Left ventricle myocardium inferior (tissue), 1 donor: Measurements from ENCODE around the gene DGKQ. TPM values are rescaled to one million over a fixed set of nuclear protein-coding genes. Genes with fewer than 3 reads are reported as not detected.
A peak's percentile ranks its signal among the peaks of the same experiment; 100 is the strongest.
"Not testable (repeated sequence)": the region's sequence is repeated elsewhere in the genome, so short reads cannot be mapped to it uniquely, and the experiment has no call there.

Source experiments
- DNase-seq: peaks from one replicate; pipeline ENCODE4 v3.0.0-alpha.2; 2020
- H3K27ac ChIP-seq: fragments of 200-600 bp; replicated peaks from 2 replicates; pipeline ENCODE4 v1.8.0; 2021
- H3K27me3 ChIP-seq: fragments of 200-600 bp; 2 replicates; pipeline ENCODE4 v1.8.0; 2021; ENCODE audit warnings: low read depth
- H3K36me3 ChIP-seq: fragments of 200-600 bp; 2 replicates; pipeline ENCODE4 v1.8.0; 2021
- H3K4me1 ChIP-seq: fragments of 200-600 bp; 2 replicates; pipeline ENCODE4 v1.8.0; 2021
- H3K4me3 ChIP-seq: fragments of 200-600 bp; 2 replicates; pipeline ENCODE4 v1.8.0; 2021; ENCODE audit warnings: mild to moderate bottlenecking, moderate library complexity
- H3K9me3 ChIP-seq: fragments of 200-600 bp; replicated peaks from 2 replicates; pipeline ENCODE4 v1.8.0; 2021
- intact Hi-C: fragments of 100-400 bp; cut with micrococcal nuclease; formaldehyde crosslinking; loops from one replicate; pipeline ENCODE4 v1.11.0; 2022
- total RNA-seq: library from RNA; stranded (reverse); fragmentation: NEBNext Ultra II Directional; extraction: Animal tissue kit (Norgen Biotek cat#: 25700); gene quantifications from one replicate; pipeline ENCODE4 v1.2.1, GENCODE V29; 2021
- TF ChIP-seq, protein P1 (sequence below): fragments of 200-600 bp; IDR thresholded peaks from 2 replicates; pipeline ENCODE4 v1.8.0; 2021; ENCODE audit warnings: antibody characterized with exemption, mild to moderate bottlenecking, borderline replicate concordance
- donor health status: DM: no; HTN: yes; CAD: no; lungs with severe emphysema.

DGKQ gene
- total RNA-seq, 1 donor from 2014 or later = 3.5 TPM

DNA sequence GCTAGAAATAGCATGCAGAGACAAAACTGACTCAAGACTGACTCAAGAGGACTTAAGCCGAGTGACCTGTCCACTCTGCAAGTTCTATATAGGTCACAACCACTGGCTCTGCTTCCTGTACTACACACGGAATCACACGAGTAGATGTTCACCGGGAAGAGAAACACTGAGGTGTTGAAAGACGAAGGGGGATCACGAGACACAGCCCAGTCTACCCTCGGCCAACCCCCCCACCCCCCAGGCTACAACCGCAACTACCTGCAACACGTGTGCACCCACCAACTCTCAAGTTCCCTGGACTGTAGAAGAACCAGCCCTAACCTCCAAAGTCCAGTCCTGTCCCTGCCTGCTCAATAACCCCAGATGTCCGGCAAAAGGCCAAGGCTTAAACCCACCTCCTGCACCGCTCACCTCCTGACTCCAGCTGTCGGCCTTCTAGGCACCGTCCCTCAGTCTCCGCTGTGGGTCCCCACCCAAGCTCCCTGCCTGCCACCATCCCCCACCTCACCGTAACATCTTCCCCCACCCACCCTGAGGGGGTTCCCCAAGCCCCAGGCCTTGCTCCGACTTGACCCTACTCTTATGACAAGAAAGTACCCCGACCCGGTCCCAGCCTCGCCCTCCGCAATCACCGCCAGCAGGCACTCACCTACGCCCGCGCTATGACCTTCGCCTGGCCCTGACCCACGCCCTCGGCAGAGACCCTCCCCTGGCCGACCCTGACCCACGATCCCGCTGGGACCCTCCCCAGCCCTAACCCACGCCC, 42.0 kb downstream of the DGKQ start:
- TF ChIP-seq, protein P1, sequence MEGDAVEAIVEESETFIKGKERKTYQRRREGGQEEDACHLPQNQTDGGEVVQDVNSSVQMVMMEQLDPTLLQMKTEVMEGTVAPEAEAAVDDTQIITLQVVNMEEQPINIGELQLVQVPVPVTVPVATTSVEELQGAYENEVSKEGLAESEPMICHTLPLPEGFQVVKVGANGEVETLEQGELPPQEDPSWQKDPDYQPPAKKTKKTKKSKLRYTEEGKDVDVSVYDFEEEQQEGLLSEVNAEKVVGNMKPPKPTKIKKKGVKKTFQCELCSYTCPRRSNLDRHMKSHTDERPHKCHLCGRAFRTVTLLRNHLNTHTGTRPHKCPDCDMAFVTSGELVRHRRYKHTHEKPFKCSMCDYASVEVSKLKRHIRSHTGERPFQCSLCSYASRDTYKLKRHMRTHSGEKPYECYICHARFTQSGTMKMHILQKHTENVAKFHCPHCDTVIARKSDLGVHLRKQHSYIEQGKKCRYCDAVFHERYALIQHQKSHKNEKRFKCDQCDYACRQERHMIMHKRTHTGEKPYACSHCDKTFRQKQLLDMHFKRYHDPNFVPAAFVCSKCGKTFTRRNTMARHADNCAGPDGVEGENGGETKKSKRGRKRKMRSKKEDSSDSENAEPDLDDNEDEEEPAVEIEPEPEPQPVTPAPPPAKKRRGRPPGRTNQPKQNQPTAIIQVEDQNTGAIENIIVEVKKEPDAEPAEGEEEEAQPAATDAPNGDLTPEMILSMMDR = no peak
- peak overlapping the region; percentile 99 for H3K4me3 ChIP-seq
- H3K9me3 ChIP-seq = no peaks in the 10 kb centered on the region
- peak overlapping the region; percentile 93 for H3K27ac ChIP-seq
- H3K36me3 ChIP-seq = no peaks in the 10 kb centered on the region
- H3K27me3 ChIP-seq = no peaks in the 10 kb centered on the region
- peaks cover 62% of the 10 kb centered on the region for H3K4me1 ChIP-seq
- intact Hi-C loops = no loop called here
- DNase-seq = no peak

DNA sequence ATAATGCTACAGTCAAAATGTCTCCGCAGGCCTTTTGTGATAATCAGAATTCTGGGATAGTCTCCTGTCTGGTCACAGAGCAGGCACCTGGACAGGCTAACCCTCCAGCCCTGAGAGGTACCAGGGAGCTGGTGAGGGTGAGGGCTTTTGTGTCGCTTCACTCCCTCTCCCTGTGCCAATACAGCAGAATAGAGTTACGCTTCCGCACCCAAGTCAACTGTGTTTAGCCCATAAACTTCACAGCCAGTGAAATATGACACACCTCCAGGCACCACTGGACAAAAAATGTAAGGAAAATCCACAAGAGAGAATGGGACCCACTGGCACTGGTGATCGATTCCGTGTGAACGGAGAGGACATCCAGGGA, 42.6 kb downstream of the DGKQ start:
- intact Hi-C loops = no loop called here
- TF ChIP-seq, protein P1 = no peak
- Histone ChIP-seq H3K27ac (no peak overlapping the region), H3K4me1 (peaks cover 68% of the 10 kb centered on the region), H3K9me3 (no peaks in the 10 kb centered on the region), H3K27me3 (no peaks in the 10 kb centered on the region), H3K36me3 (no peaks in the 10 kb centered on the region), H3K4me3 (peak overlapping the region; percentile 99)
- no peak for DNase-seq

DNA sequence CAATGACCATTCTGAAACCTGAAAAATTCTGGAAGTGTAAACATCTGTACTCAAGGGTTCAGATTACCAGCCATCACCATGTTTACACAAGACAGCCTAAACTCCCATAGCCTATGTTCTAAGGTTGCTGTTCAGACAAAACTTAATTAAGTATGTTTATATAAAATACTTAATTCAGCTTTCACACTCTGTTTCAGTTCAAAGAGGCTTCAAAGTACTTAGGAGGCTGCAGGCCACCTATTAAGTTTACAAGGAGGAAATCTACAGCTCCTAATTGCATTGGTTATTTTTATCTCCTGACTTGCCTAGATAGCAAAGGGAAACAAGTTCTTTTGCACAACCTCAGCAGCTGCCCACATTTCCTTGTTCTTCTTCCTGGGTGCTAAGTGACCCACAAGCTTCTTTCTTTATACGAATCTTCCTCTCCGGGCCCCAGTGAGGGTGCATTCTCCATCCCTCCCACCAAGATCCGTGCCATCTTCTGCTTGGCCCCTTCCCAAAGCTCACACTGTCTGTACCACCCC, 43.3 kb downstream of the DGKQ start:
- no peaks in the 10 kb centered on the region for H3K36me3 ChIP-seq
- H3K9me3 ChIP-seq = no peaks in the 10 kb centered on the region
- intact Hi-C loops = no loop called here
- TF ChIP-seq, protein P1 = no peak
- H3K4me3 ChIP-seq = no peak overlapping the region
- H3K27ac ChIP-seq = no peak overlapping the region
- DNase-seq = no peak
- peaks cover 75% of the 10 kb centered on the region for H3K4me1 ChIP-seq
- no peaks in the 10 kb centered on the region for H3K27me3 ChIP-seq

DNA sequence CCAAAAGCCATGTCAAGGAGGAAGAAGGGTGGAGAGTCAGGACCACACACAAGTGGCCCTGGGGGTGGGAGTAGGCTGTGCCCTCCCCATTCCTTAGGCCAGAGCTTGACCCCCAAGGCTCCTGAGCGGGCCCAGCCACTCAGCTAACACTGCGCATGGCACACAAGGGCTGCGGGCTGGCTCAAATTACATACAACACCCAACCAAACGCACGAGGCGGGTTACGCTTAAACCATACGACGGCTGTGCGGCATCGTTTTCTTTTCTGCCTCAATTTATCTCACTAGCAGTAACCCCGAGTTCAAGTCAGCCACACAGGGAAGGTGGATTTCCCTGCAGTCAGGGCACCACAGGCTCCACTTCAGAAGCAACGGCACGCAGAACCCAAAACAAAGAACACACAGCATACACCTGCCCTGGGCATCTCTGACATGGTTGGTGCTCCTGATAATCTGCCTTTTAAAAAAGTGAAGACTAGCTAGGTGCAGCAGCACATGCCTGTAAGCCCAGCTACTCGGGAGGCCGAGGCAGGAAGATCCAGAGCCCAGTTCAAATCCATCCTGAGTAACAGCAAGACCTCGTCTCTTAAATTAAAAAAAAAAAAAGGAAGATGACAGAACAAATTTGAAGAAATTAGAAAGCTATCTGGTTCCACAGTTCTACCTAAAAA, 44.1 kb downstream of the DGKQ start:
- intact Hi-C loops = no loop called here

DNA sequence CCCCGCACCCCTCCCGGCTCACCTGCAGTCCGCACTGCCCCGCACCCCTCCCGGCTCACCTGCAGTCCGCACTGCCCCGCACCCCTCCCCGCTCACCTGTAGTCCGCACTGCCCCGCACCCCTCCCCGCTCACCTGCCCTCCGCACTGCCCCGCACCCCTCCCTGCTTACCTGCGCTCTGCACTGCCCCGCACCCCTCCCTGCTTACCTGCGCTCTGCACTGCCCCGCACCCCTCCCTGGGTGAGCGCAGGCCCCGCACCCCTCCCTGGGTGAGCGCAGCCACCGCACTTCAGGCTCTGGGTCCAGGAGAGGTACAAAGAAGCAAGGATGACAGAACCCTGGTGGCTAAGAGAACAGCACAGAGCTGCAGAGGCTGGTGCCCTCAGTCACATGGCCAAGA, 45.8 kb downstream of the DGKQ start:
- H3K4me1 ChIP-seq = peaks cover 67% of the 10 kb centered on the region
- DNase-seq, H3K9me3 ChIP-seq, H3K4me3 ChIP-seq, H3K36me3 ChIP-seq, H3K27me3 ChIP-seq, H3K27ac ChIP-seq, intact Hi-C loops: not testable (repeated sequence)

More for the DNA sequence above, 44.1 kb downstream of the DGKQ start:
- H3K9me3 ChIP-seq = no peaks in the 10 kb centered on the region
- H3K36me3 ChIP-seq = no peaks in the 10 kb centered on the region
- H3K4me1 ChIP-seq = peaks cover 79% of the 10 kb centered on the region
- no peak for DNase-seq
- TF ChIP-seq, protein P1 = no peak
- no peak overlapping the region for H3K4me3 ChIP-seq
- no peak overlapping the region for H3K27ac ChIP-seq
- H3K27me3 ChIP-seq = no peaks in the 10 kb centered on the region

DNA sequence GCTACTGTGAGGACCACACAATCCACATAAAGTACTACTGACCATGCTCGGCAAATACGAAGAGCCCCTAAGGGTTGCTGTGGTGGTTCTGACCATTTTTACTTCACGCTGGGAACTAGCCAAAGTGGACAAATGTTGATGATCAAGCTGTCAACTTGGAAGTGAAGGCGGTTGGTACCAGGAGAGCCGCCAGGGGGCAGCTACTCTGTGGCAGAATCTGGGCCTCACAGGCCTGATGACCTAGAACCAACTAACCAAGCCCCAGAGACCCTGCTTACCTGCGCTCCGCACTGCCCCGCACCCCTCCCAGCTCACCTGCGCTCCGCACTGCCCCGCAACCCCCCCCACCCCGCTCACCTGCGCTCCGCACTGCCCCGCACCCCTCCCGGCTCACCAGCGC, 46.8 kb downstream of the DGKQ start:
- no peak for DNase-seq
- intact Hi-C loops = no loop called here

More for the DNA sequence above, 46.8 kb downstream of the DGKQ start:
- no peaks in the 10 kb centered on the region for H3K36me3 ChIP-seq
- H3K4me3 ChIP-seq = no peak overlapping the region
- TF ChIP-seq, protein P1 = no peak
- no peak overlapping the region for H3K27ac ChIP-seq
- H3K4me1 ChIP-seq = peaks cover 60% of the 10 kb centered on the region
- H3K9me3 ChIP-seq = no peaks in the 10 kb centered on the region
- no peaks in the 10 kb centered on the region for H3K27me3 ChIP-seq
